ENCODE data around the gene FBRSL1. TPM values are rescaled to one million over a fixed set of nuclear protein-coding genes. Genes with fewer than 3 reads are reported as not detected.

Gene FBRSL1
- total RNA-seq: 5.1 and 5.5 TPM in 2 replicates

DNA sequence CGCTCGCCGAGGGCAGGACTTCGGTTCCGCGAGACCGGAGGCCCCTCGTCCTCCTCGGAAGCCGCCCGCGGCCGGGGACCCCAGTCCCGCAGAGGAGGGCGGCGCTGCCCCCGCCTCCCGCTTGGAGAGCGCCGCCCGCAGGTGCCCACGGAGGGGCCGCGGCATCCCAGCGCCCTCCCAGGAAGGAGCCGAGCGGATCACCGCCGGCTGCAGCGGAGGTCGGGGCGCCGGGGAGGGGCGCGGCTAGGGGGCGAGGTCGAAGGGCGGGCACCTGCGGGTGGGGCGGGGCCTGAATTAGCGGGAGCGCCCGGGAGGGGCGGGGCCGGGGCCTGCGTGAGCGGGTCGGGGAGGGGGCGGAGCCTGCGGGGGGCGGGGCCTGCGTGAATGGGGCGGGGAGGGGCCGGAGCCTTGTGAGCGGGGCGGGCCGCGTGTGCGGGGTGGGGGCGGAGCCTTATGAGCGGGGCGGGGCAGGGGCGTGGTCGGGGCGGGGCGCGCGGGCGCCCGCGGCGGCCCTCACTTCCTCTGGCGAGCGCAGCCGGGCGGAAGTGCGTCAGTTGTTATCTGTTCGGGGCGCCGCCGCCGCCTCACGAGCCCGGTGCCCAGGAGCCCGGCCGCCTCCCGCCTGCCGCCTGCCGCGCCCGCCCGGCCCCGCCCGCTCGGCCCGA lies at the start of gene FBRSL1:
FBRSL1 (plus strand) TSS at position 550 of the 665 bp plus-strand sequence.

Other genes with a start within 250 kb of the FBRSL1 start
- 0.29 and 0.89 TPM in 2 replicates for gene GALNT9, start 160.6 kb upstream of the FBRSL1 start, total RNA-seq
- 2.8 TPM in 1 of 2 replicates, not detected in the other for gene LRCOL1, start 120.4 kb downstream of the FBRSL1 start, total RNA-seq
- gene P2RX2, start 128.6 kb downstream of the FBRSL1 start, total RNA-seq: not detected in 2 replicates
- gene POLE, start 197.2 kb downstream of the FBRSL1 start, total RNA-seq: 15.9 and 21.8 TPM in 2 replicates
- 25.9 and 40.1 TPM in 2 replicates for gene PXMP2, start 197.4 kb downstream of the FBRSL1 start, total RNA-seq
- gene PGAM5, start 220.7 kb downstream of the FBRSL1 start, total RNA-seq: 32.3 and 39.2 TPM in 2 replicates

Measured in myometrial cell (primary cell).